Measurements from ENCODE around the gene FOXI2.

The FOXI2 gene

GRCh38 chr10:127736915-127737562 is at the start of gene FOXI2:
Gene FOXI2 (plus strand): TSS chr10:127737185. CDS start chr10:127737274, 89 bp downstream.
- no peak for DNase-seq

DNA sequence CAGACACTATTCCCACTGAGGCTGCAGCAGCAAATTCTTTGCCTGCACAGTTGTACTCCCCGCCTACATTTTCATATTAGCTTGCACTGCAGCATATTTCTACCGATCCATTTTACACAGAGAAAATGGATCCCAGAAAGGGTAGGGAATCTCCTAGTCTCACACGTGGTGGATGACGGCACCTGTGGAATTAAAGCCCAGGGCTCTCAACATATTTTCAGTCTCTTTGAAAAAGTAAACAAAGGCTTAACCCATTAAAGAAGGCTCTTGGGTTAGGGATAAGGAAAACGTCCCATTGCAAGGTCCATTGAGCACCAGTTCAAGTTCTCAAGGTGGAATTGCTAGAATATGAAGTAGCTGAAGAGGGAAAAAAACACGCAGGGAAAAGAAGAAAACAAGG is 49.4 kb upstream of the FOXI2 start:
- no peak for DNase-seq

- DNase-seq: no peak
Measured at GRCh38 chr10:127690176-127690835, 46.7 kb upstream of the FOXI2 start.

DNA sequence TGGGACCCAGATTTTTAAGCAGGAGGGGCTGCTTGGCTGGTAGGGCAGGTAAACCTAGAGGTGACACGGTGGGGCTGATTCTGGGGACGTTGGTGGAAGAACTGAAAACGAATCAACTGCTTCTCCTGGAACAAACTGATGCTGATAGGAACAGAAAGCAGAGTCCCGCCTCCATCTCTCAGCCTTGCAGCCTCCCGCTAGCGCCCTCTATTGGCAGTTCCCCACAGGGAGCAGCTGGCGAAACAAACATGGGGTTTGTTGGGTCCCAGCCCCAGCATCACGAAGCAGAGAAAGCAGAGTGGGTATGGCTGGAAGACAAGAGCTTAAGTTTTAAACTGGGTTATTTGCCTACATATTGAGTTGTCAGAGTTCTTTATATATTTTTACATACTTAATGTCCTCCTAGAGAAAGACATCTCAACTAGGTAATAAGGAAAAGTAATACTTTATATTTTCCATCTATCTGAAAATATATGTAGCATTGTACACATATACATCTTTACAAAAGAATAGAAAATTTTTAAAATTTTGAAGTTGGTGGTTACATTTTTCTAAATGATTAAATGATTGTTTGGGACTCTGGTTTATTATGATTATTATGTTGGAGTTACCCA is 42.3 kb upstream of the FOXI2 start:
- DNase-seq: no peak

GRCh38 chr10:127695431-127695830 is 41.6 kb upstream of the FOXI2 start:
- DNase-seq: no peak

DNA sequence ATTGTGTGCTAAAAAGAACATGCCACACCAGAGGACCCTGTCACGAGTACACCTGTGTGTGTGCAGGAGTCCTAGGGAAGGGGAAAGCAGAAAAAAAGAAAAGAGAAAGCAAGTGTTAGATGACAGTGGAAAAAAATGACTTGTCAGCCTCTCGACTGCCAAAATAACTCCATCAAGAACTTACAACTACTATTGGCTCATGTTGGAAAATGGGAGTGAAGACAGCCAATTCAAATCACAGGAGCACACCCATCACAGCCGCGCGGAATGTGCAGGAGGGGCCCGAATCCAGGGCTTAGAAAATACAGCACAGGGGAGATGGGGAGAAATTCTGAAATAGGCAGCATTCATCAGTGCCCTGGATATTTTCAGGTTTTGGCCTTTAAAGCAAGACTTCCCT is 38.1 kb upstream of the FOXI2 start:
- no peak for DNase-seq

DNA sequence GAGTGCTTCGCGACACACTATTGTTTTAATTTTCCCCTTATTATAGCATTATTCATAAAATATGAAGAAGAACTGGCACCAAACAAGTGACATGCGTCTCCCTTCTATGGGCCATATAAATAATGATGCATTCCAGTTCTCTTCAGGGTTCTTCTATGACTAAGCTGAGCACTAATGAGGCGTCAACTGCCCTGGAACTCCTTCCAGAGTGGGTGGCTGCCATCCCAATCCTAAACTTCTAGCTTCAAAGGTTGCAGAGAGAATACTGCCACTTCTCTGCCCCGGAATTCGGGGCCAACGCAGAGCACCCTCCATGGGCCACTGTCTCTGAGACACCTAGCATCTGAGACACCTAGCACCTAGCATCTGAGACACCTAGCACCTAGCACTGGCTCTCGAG is 37.7 kb upstream of the FOXI2 start:
- DNase-seq: no peak

- no peak for DNase-seq
Measured at GRCh38 chr10:127702271-127702670, 34.7 kb upstream of the FOXI2 start.

- no peak for DNase-seq
Measured at GRCh38 chr10:127715249-127715648, 21.7 kb upstream of the FOXI2 start.

DNA sequence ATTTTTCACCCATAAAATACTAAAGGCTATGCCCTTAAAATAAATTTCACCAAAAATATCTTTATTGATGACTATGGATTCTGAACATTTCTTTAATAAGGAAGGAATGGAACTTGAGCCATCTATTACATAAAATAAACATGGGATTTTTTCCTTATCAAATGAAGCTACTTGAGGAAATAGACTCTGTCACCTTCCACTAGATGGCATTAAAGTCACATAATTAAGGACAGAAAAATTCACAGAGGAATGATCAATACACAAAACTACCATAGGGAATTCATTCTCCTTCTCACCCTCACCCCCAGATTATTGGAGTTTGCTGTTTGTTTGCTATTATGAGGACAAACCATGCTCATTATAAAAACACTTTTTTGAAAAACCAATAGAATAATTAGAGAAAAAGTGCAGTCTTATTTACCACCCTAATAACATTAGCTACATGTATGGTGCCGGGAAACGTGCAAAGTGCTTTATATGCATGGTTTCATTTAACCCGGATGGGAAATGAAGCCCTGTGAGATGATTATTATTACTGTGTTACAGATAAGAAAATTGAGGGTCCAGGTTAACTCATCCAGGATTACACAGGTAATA is 21.1 kb upstream of the FOXI2 start:
- no peak for DNase-seq

GRCh38 chr10:127720142-127720541 is 16.8 kb upstream of the FOXI2 start:
- DNase-seq: no peak

- DNase-seq: no peak
Measured at GRCh38 chr10:127720903-127721302, 16.1 kb upstream of the FOXI2 start.

GRCh38 chr10:127734753-127735152 is 2.2 kb upstream of the FOXI2 start:
- no peak for DNase-seq

- no peak for DNase-seq
Measured at GRCh38 chr10:127735156-127735555, 1.8 kb upstream of the FOXI2 start.

GRCh38 chr10:127735723-127736221 is 1.2 kb upstream of the FOXI2 start:
- DNase-seq: no peak

DNA sequence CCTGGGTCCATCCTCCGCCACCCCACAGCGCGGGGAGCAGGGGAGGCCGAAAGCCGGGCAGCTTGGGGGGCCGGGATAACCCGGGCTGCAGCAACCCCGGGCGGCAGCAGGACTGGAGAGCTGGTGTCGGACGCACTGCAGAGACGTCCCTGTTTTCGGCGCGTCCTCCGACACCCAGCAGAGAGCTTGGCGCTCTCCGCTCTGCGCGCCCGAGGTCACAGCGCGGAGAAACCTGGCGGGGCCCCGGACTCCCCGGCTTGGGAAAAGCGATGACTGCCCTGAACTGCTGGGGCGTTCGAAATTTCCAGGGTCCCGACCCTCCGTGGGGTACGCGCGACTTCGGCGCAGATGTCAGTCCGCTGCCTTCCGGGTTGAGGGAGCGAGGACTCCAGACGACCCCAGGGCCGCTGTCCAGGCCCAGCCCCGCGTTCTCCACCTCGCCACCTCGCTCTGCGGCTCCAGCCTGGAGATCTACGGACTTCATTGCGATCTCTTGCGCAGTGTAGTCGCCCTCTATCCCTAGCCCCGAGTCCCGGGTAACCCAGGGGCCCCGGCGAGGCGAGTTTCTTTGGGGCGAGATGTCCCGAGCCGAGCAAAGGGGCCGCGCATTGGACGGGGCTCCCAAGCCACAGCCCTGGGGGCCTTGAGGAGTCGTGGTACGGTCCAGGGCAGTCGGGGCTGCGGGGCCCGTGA is 617 bp upstream of the FOXI2 start:
- DNase-seq: no peak

GRCh38 chr10:127737563-127738511 is 852 bp downstream of the FOXI2 start:
- DNase-seq: no peak

DNA sequence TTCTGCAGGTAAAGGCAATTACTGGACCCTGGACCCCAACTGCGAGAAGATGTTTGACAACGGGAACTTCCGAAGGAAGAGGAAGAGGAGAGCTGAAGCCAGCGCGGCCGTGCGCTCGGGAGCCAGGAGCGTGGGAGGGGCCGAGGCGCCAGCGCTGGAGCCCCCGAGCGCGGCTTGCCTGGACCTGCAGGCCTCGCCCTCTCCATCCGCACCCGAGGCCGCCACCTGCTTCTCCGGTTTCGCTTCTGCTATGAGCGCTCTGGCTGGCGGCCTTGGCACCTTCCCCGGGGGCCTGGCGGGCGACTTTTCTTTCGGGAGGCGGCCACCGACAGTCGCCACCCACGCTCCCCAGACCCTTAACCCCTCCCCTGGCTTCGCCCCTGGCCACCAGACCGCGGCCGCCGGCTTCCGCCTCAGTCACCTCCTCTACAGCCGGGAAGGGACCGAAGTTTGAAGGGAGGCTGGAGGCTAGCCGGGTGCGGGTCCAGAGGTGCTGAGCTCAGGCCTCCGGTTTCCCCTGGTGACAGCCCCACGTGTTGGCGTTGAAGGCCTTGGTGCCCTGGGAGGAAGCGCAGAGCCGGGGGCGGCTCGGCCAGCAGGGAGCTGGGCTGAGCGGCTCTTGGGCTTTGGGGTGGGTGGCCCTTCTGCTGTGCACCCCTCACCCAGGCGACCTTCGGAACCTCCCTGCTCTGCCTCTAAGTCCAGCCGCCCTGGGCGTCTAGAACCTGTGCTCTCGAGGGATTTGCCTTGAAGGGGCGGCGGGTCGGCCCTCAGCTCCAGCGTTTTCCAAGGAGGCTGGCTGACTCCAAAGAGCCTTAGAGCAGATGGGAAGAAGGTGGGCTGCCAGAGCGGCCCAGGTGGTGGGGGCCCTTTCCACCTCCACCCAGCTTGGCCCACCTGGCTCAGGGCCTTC is 1.8 kb downstream of the FOXI2 start:
- DNase-seq: no peak

DNA sequence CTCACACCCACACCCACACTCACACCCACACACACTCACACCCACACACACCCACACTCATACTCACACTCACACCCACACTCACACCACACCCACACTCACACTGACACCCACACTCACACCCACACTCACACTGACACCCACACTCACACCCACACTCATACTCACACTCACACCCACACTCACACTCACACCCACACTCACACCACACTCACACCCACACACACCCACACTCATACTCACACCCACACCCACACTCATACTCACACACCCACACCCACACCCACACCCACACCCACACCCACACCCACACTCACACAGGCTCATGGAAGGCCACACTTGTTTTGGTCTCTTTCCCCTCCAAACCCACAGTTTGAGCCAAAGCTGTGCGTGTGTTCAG is 2.9 kb downstream of the FOXI2 start:
- DNase-seq: no peak

DNA sequence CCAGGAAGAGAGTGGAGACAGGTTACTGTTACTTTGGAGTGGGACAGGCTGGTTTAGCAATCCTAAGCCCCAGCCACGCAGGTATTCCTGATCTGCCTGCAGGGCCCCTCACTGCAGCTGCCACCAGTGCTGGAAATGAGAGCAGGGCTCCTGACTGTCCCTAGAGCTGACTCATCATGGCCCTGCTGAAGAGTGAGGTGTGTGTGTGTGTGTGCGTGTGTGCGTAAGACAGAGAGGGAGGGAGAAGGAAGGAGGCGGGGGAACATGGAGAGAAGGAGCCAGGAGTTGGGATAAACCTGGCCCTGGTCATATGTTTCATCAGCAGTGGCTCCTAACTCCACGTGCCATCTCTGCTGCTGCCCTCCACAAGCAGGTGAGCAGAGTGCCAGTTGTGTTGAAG is 3.6 kb downstream of the FOXI2 start:
- no peak for DNase-seq

DNA sequence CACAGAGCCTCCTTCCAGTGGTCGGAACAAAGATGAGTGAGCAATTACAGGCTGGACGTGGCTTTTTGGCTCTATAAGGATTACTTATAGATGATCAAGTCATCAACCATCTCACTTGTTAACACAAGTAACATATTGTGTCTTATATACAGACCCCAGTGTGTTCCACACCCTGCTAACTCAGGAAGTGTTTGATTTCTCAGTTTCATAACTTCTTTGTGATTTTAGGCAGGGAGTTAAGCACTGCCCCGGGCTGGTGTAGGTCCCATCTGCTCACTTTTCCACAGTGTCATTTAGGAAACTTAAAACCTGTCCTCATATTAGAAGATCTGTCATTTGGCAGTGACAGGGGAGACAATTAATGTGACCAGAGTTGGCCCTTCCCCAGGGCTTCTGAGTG is 6.2 kb downstream of the FOXI2 start:
- DNase-seq: no peak
